DND-41 (cell line): ENCODE measurements around the gene ZNF106.

Experiments
- ATAC-seq: fragments of 200-7000 bp; cut with Tn5 transposase; 3 replicates; pipeline ENCODE4 v1.9.1; 2021; ENCODE audit warnings: low read depth; ENCODE audit not compliant: insufficient read depth
- DNase-seq: peaks from one replicate; pipeline ENCODE4 v3.0.0-alpha.2; 2020
- H2AFZ ChIP-seq: 2 replicates; pipeline ENCODE4 v1.6.0; 2012; ENCODE audit warnings: low read depth, low read length
- H3K27ac ChIP-seq: 2 replicates; pipeline ENCODE4 v1.5.1; 2012; ENCODE audit warnings: low read length, inconsistent platforms
- H3K27me3 ChIP-seq: fragments of 200-600 bp; sonication (generic); 2 replicates; pipeline ENCODE4 v1.6.0; 2012; ENCODE audit warnings: low read length, mild to moderate bottlenecking, inconsistent platforms; ENCODE audit not compliant: insufficient read depth, poor library complexity
- H3K36me3 ChIP-seq: 2 replicates; pipeline ENCODE4 v1.5.1; 2012; ENCODE audit warnings: low read length, inconsistent platforms; ENCODE audit not compliant: insufficient read depth
- H3K4me1 ChIP-seq: 2 replicates; pipeline ENCODE4 v1.5.1; 2012; ENCODE audit warnings: mild to moderate bottlenecking, low read length; ENCODE audit not compliant: insufficient read depth
- H3K4me2 ChIP-seq: 2 replicates; pipeline ENCODE4 v1.6.0; 2012; ENCODE audit warnings: mild to moderate bottlenecking, moderate library complexity, low read length, inconsistent platforms; ENCODE audit not compliant: insufficient read depth
- H3K4me3 ChIP-seq, 2 experiments: fragments of 200-600 bp in 1 of 2; shearing (Covaris generic) in 1 of 2; 2 replicates each; pipeline ENCODE4 v1.5.1; 2012 to 2016; ENCODE audit warnings: inconsistent platforms in 2 of 2, low read length in 2 of 2, mild to moderate bottlenecking in 2 of 2, low read depth in 1 of 2, moderate library complexity in 1 of 2
- H3K79me2 ChIP-seq: 2 replicates; pipeline ENCODE4 v1.6.0; 2012; ENCODE audit warnings: low read length, inconsistent platforms; ENCODE audit not compliant: insufficient read depth
- H3K9ac ChIP-seq: 2 replicates; pipeline ENCODE4 v1.6.0; 2012; ENCODE audit warnings: low read depth, mild to moderate bottlenecking, inconsistent platforms, low read length, moderate library complexity
- H3K9me3 ChIP-seq: 2 replicates; pipeline ENCODE4 v1.5.1; 2012; ENCODE audit warnings: low read length, moderate library complexity, mild to moderate bottlenecking, inconsistent platforms; ENCODE audit not compliant: insufficient read depth, severe bottlenecking
- H4K20me1 ChIP-seq: 2 replicates; pipeline ENCODE4 v1.6.0; 2012; ENCODE audit warnings: low read length; ENCODE audit not compliant: insufficient read depth
- CTCF ChIP-seq: IDR thresholded peaks from 2 replicates; pipeline ENCODE4 v1.5.1; 2012; ENCODE audit warnings: borderline replicate concordance, low read length, moderate library complexity, mild to moderate bottlenecking; ENCODE audit not compliant: poor library complexity, severe bottlenecking; ENCODE audit errors: extremely low read depth
- EZH2 ChIP-seq: IDR thresholded peaks from 3 replicates; pipeline ENCODE4 v1.6.1; 2012; ENCODE audit warnings: borderline replicate concordance, low read depth, mild to moderate bottlenecking, moderate library complexity, low read length, inconsistent platforms; ENCODE audit not compliant: severe bottlenecking

Gene ZNF106

GRCh38 chr15:42491539-42492225 is 741 bp upstream of the ZNF106 start:
- H3K9me3 ChIP-seq, result no peaks in the 10 kb centered on the region

GRCh38 chr15:42490291-42490670 is 660 bp downstream of the ZNF106 start:
- Histone ChIP-seq H3K27ac (peak overlapping the region; percentile 88), H3K36me3 (peaks cover 2% of the 10 kb centered on the region; the same call in 1 of the 2 replicates), H3K79me2 (peaks cover 45% of the 10 kb centered on the region), H3K9ac (peak overlapping the region; percentile 70), H2AFZ (peak overlapping the region; percentile 85), H3K9me3 (no peaks in the 10 kb centered on the region), H3K4me1 (peaks cover 26% of the 10 kb centered on the region), H3K27me3 (no peaks in the 10 kb centered on the region), H3K4me3 (peak overlapping the region; percentile 44 to 76), H3K4me2 (peak overlapping the region; percentile 62), H4K20me1 (no peaks in the 10 kb centered on the region)
- DNase-seq, result no peak
- no peak for ATAC-seq
- TF ChIP-seq CTCF (no peak), EZH2 (no peak)

More at GRCh38 chr15:42491539-42492225, 741 bp upstream of the ZNF106 start:
- peak overlapping the region; percentile 62 for H3K4me2 ChIP-seq
- ATAC-seq (no peak), DNase-seq (no peak)
- no peaks in the 10 kb centered on the region for H3K27me3 ChIP-seq
- H3K4me1 ChIP-seq, result peaks cover 35% of the 10 kb centered on the region
- TF ChIP-seq CTCF (no peak), EZH2 (no peak)
- H3K27ac ChIP-seq, result peak overlapping the region; percentile 88
- no peaks in the 10 kb centered on the region for H3K36me3 ChIP-seq
- H2AFZ ChIP-seq, result peak overlapping the region; percentile 85
- peaks cover 47% of the 10 kb centered on the region for H3K79me2 ChIP-seq
- peak overlapping the region; percentile 70 for H3K9ac ChIP-seq
- H4K20me1 ChIP-seq, result no peaks in the 10 kb centered on the region
- peak overlapping the region; percentile 44 to 76 for H3K4me3 ChIP-seq

GRCh38 chr15:42483677-42484076 is 7.3 kb downstream of the ZNF106 start:
- H3K9me3 ChIP-seq, result no peaks in the 10 kb centered on the region
- no peak overlapping the region for H3K4me2 ChIP-seq
- H2AFZ ChIP-seq, result no peak overlapping the region
- peaks cover 35% of the 10 kb centered on the region for H3K79me2 ChIP-seq
- H3K27ac ChIP-seq, result no peak overlapping the region
- H3K27me3 ChIP-seq, result no peaks in the 10 kb centered on the region
- H3K4me1 ChIP-seq, result no peaks in the 10 kb centered on the region
- DNase-seq (no peak), ATAC-seq (no peak)
- peaks cover 3% of the 10 kb centered on the region; the same call in 1 of the 2 replicates for H3K36me3 ChIP-seq
- TF ChIP-seq CTCF, result no peak
- TF ChIP-seq EZH2, result no peak
- H3K4me3 ChIP-seq, result no peak overlapping the region
- no peak overlapping the region for H3K9ac ChIP-seq
- no peaks in the 10 kb centered on the region for H4K20me1 ChIP-seq

- H3K27ac ChIP-seq, result no peak overlapping the region
Measured at GRCh38 chr15:42482701-42483100, 8.2 kb downstream of the ZNF106 start.

More at GRCh38 chr15:42482701-42483100, 8.2 kb downstream of the ZNF106 start:
- Histone ChIP-seq H3K4me3 (no peak overlapping the region), H3K9ac (no peak overlapping the region), H3K27me3 (no peaks in the 10 kb centered on the region), H3K9me3 (no peaks in the 10 kb centered on the region), H3K79me2 (peaks cover 26% of the 10 kb centered on the region), H3K4me1 (no peaks in the 10 kb centered on the region), H4K20me1 (no peaks in the 10 kb centered on the region), H3K4me2 (no peak overlapping the region), H2AFZ (no peak overlapping the region), H3K36me3 (peaks cover 3% of the 10 kb centered on the region; the same call in 1 of the 2 replicates)
- ATAC-seq, result no peak
- TF ChIP-seq CTCF (no peak), EZH2 (no peak)
- DNase-seq, result no peak
